GM19023 (cell line): Measurements from ENCODE around the gene GINS2.

Experiments
- ATAC-seq: cut with Tn5 transposase; IDR thresholded peaks from one replicate; pipeline ENCODE4 v1.9.1; 2021; ENCODE audit warnings: mild to moderate bottlenecking, moderate library complexity; ENCODE audit not compliant: unreplicated experiment

The GINS2 gene

DNA sequence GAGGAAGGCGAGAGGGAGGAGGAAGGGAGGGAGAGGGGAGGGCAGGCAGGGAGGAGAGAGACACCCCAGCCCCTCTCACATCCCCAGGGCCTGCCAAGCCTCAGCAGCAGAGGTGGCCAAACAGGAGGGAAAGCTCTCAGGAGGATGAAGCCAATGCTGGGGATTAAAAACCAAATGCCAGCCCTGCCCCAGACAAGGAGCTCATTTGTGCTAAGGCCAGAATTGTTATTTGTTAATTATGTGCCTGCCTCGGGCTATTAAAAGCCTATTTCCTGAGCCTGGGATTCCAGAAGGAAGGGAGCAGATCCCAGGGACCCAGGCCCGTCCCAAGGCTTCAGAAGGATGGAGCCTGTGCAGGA lies 27.9 kb upstream of the GINS2 start:
- ATAC-seq = no peak

DNA sequence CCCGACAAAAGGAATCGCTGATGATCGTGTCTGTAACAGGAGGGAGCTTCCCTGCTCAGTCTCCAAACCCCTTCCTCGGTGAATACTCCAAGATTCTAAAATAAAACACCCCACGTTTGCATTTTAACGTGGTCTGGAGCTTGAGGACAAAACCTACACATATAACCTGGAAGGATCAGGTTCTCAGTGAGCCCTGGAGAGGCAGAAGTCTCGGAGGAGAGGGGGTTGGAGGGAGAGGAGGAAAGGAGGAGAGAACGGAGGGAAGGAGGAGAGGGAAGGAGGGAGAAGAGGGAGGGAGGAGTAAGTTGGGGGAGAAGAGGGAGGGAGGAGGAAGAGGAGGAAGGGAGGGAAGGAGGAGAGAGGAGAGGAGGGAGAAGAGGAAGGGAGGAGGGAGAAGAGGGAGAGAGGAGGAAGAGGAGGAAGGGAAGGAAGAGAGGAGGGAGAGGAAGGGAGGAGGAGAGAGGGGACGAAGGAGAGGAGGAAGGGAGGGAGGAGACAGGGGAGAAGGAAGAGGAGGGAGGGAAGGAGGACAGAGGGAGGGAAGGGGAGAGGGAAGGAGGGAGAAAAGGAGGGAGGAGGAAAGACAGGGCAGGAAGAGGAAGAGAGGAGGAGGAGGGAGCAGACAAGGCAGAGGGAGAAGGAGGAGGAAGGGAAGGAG lies 27.4 kb upstream of the GINS2 start:
- no peak for ATAC-seq

DNA sequence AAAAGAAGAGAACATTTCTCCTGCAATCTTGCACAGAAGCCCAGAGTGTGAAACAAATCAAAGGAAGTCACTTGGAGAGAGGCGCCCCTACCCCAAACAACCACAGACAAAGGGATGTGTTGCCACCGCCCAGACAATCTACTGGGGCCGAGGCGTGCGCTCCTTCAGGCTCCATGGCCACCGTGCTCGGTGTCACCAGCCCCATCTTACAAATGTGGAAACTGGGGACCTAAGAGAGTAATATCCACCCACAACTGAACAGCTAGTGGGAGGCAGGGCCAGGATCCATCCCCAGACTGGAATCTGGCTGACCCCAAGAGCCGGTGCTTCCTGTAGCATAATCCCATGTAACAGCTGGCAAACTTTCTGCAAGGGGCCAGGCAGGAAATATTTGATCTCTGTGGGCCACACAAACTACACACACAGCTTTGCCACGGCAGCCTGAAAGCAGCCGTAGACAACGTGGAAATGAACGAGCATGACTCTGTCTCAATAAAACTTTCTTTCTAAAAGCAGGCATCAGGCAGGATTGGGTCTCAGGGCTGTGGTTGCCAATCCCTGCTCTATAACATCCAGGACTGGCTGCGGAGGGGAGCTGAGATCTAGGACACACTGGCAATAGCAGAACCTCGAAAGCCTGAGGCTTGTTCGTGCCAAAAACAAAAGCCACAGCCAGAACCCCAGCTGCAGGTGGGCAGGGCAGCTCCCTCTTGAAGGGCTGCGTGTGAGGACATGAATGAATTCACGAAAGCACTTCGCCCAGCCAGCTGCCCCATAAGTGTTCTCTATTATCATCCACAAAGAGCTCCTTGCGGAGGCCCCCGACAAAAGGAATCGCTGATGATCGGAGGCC lies 26.6 kb upstream of the GINS2 start:
- ATAC-seq = no peak

DNA sequence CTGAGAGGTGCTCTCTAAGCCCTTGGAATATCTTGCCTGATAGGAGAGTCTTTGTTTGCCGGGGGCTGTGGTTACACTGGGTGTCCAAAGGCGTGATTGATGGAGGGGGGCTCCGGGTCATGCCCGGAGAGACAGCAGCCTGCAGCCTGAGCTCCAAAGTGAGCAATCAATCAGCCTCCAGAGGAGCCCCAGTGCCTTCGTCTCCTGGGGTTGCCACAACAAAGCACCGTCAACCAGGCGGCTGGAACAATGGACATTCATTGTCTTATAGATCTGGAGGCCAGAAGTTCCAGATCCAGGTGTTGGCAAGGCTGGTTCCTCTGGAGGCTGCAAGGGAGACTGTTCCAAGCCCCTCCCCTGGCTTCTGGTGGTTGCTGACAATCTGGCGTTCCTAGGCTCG lies 24.0 kb upstream of the GINS2 start:
- no peak for ATAC-seq

DNA sequence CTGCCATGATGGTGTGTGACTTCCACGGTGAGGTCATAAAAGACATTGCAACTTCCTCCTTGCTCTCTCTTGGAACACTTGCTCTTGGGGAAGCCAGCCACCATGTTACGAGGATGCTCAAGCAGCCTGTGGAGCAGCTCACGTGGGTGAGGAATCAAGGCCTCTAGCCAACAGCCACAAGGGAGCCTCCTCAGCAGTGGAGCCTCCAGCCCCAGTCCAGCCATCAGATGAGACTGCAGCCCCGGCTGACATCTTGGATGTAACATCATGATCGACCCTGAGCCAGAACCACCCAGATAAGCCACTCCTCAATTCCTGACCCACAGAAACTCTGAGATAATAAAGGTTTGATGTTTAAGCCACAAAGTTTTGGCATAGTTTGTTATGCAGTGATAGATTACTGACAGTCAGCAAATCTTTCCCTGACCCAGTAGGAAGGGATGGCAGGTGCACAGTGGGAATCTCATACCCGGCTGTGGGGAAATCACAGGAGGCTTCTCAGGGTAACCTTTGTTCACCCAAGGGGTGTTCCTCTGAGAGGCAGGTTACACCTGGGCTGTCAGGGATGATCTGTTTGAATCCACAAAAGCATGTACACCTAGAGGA lies 23.3 kb upstream of the GINS2 start:
- no peak for ATAC-seq

DNA sequence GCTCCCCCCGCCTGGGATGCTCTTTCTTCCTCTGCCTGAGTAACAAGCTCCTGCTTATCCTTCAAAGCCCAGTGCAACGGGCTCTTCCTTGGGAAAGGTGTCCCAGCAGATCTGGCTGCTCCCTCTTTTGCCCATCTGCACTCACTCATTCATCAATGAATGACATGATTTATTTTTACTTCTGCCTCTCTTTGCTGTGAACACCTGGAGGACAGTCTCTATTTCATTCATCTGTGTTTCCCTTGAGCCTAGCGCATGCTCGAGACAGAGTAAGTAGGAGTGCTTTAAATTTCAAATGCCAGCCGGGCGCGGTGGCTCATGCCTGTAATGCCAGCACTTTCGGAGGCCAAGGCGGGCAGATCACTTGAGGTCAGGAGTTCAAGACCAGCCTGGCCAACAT lies 22.0 kb upstream of the GINS2 start:
- ATAC-seq = no peak

DNA sequence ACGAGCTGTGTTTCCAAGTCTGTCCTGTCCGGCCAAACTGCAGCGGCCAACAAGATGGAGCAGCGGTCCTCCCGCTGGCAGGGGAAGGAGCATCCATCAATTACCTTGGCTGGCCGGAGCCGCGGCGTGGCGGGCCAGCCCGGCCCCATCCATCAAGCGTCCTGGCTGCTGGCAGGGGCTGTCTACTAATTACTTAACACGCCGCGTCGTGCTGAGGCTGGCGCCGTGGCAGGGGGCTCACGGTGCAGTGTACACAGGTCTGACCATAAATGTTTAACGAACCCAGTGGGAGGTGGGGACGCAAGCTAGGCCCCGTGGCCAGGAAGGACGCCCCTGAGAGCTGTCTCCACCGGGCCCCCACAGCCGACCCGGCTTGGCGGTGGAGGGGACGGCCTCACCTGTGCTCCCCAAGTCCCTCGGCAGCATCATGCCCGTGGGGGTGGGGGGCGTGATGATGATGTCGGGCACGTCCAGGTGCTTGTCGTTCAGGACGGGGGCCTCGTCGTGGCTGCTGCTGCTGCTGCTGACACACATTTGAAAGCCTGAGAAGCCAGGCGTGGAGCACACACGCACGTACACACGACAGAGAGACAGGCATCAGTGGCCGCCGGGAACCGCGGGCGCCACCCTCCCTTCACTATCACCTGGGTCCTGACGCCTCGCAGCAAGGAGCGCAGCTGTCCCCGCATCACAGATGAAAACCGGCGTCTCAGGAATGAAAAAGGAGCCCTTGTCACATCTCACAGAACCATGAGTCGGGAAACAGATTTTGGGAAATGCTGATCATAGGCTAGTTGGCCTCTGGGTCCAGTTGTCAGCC lies 21.2 kb upstream of the GINS2 start:
- ATAC-seq = no peak

DNA sequence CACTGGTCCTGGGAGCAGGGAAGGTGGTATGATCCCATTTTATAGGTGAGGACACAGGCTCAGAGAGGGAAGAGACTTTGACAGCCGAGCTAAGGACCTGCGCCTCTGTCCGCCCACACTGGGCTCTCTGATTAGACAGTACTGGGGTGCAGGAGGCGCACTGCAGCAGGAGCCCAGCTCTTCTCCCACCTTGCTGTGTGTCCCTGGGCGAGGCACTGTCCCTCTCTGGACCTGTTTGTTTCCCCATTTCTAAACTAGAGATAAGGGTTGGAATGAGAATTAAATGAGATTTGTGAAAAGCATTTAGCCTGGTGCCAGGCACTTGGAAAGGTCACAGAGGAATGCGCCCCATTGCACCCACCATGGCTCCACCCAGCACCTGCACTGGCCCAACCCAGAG lies 19.6 kb upstream of the GINS2 start:
- no peak for ATAC-seq

DNA sequence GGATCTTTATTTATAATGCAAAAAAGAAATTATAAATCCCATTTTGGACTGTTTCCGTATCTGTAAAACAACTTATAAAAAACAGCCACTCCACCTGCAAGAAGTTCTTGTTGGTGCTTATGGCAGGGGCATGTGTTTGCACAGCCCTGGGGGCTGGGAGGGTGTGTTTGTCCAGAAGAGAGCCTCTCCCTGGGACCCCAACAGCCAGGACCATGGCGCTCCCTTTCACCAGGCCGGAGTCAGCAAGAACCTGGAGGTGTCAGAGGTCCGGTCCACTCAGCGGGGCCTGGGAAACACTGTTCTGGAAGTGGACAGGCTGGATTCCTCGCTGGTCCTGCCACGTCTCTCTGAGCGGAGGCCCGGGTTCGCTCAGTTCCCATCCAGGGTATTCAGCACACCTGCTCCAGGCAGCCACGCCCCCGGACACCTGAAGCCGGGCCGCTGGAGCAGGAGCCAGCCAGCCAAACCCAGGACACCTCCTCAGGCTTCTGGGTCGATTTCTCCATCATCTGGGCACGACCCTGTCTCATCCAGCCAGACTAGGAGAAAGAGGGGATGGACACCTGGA lies 18.9 kb upstream of the GINS2 start:
- ATAC-seq = no peak

DNA sequence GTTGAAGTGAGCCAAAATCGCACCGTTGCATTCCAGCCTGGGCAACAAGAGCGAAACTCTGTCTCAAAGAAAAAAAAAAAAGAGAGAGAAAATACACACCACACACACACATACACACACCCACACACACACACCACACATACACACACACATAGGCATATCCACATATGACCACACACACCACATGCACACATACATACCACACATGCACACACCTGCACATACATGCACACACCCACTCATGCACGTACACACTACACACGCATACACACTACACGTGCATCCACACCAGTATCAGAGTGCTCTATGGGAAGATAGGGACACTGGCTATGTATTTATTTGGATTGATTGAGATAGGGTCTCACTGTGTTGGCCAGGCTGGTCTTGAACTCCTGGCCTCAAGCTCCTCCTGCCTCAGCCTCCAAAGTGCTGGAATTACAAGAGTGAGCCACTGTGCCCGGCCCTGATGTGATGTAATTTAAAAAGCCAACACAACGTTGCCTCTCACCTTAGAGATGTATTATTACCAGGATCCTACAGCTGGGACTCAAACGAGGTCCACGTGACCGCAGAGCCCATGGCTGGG lies 17.8 kb upstream of the GINS2 start:
- no peak for ATAC-seq

DNA sequence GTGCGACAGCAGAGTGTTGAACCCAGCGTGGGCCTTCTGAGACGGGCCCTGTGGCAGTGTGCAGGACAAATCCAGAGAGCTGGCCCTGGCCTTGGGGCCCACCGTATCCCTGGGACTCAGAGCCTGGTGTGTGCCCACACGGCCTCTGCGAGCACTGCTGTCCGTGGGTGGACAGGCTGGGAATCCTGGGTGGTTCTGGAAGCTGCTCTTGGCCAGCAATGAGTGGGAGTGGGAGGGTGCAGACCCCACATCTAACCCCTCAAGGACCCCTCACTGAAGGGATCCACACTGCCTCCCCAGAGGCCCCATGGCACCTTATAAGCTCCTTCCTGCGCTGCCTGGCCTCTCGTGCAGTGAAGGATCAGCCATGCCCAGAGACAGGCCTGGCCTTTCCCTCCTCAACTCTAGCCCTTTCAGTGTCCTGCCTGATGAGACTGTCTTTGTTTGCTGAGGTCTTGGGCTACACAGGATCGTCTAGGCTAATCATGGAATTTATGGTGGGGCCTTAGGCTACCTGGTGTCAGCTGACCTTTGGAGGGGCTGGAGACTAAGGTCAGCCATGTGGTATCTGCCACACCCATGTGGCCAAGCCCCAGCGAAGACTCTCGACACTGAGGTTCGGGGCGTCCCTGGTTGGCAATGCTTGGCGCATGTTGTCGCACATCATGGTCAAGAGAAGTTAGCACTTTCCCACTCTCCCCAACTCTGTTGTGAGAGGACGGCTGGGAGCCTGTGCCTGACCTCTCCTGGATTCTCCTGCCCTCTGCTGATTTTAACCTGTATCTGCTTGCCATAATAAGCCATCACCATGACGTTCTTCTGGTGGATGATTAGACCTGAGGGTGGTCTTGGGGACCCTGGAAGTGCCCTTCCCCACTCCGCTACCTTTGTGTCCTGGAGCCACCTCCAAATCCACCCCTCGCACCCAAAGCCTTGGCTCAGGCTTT lies 16.4 kb upstream of the GINS2 start:
- no peak for ATAC-seq

DNA sequence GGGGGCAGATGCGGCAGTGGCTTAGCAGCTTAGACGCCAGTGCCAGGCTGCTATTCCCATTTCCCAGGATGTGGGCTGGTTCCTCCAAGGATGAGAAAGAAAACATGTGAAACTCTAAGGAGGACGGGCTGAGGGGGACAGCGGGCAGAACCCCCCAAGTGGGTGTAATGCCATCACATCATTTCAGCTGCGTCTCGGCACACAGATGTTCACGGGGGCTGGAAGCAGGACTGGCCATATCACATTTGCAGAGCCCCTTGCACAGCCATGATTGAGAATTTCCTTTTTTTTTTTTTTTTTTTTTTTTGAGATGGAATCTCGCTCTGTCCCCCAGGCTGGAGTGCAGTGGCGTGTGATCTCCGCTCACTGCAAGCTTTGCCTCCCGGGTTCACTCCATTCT lies 15.3 kb upstream of the GINS2 start:
- ATAC-seq = no peak

DNA sequence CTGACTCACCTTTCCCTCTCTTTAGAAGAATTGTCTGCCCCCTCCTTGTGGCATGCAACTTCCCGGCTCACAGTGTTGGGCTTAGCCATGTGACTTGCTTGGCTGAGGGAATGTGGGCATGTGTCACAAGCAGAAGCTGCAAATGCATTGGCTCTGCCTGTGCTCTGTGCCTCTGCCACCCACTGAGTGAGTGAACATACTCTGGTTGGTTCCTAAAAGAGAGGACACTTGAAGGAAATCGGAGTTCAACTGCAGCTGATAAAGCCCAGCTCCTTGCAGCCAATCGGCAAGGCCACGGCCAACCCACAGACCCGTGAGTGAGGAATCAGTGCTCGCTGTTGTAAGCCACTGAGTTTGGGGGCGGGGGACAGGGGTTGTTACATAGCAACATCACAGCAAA lies 10.9 kb upstream of the GINS2 start:
- no peak for ATAC-seq

DNA sequence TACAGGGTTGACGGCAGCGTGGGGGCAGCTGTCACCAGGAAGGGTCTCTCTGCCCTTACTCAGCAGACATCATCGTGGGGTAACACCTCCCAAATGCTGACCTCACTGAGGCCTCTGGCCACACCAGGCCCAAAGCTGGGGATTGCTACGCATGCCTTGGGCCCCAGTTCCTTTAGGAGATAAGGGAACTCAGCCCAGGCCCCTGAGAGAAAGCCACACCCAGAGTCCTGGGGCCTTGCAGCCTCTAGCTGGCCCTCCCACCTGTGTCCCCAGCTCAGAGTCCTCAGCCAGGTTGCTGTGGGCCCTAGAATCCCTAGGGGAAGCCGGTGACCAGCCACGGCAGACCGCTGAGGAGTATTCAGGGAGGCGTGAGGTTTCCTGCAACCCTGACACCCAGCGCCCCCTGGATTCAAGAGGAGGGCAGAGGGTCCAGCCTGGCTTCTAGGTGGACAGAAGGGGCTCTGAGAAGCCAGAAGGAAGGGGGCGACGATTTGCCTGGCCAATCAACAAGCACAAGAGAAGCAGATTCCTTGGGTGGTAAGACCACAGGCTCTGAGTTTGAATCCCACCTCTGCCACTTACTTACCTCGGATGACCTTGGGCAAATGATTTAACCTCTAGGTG lies 10.3 kb upstream of the GINS2 start:
- no peak for ATAC-seq

DNA sequence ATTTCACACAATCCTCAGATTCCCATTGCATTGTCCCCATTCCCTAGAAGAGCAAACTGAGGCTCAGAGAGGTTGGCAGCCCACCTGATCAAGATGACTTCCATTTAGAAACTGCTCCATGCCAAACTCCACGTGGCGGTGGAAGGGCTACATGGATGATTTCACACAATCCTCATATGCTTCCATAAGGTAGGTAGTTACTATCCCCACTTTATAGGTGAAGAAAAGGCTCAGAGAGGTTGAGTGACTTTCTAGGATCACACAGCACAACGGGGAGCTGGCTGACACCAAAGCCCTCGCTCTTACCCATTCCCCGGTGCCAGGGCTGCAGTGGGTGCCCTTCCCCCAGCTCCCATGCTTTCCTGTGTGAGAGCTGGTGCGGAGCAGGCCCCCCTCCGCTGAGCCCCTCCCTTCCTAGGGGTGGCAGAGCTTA lies 9.7 kb upstream of the GINS2 start:
- ATAC-seq = no peak

DNA sequence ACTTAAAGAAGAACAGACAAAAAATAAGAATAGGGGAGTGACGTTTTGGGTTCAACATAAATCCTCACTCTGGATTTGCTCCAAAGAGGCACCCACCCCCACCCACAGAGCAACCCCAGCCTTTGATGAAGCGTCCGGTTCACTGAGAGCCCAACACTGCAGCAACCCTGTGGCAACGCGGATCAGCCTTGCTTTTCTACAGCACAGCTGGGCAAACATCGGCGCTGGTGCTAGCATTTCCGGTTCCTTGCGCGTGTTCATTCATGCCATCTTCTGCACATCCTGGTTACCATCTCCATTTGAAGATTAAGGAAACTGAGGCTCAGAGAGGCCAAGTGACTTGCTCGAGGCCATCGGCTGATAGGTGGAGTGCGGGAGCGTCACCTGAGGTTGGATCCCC lies 8.7 kb upstream of the GINS2 start:
- ATAC-seq = no peak

DNA sequence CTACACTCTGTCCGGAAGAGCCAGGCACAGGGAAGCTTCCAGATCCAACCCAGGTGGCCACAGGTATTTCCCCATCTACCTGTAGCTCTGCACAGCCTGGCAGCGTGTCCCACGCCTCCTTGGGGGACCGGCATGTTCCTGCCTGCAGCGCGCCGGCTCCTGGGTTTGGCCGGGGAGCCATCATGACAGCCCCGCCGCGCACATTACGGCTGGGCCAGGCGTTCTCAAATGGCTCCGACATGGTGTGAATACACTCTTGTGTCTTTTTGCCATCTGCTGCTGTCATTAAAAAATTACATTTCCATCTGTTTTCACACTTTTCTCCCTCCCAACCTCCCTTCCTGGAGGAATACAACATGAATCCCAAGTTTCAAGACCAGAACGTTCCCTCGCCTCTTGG lies 8.0 kb upstream of the GINS2 start:
- no peak for ATAC-seq

DNA sequence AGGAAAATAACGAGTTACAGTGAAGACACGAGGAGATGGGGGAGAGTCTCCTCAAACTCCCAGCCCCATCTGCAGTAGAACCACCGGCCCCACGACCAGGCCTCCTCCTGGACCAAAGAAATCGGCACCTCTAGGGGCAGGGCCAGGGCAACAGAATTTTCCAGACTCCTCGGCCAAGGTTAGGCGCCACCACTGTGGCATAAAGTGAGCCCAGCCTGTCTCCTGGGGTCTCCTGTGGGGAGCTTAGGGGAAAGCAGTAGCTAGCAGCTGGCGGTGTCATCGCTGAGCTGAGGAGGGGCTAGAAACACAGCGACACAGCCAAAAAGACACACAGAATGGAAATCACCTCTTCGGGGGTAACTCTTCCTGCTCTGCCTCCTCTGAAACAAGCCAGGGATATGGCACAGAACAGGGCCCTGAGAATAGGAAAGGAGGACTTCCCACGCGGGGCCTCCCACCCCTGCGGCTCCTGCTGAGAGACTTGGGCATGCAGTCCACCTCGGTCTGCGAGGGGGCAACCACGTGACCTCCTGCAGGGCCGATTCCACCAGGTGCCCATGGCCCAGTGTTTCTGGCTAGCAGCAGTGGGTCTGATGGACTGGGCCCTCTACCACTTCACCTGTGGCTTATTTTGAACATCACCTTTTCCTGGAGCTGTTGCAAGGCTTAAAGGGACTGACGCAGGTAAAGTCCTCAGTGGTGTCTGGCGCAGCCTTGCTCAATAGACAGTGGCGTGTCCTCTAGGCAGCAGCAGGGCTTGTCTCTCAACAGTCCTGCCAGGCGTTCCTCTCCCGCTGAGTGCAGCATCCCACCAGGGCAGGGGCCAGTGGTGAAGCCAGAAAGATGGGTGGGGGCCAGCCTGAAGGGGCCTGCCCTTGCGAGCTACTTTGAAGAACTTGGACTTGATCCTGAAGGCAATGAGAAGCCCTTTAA lies 6.7 kb upstream of the GINS2 start:
- ATAC-seq = no peak
